NCI-H1436 (cell line): ENCODE measurements around the gene HECTD4.
"Not testable (repeated sequence)": the region's sequence is repeated elsewhere in the genome, so short reads cannot be mapped to it uniquely, and the experiment has no call there.

Experiments used
- DNase-seq: peaks from one replicate; lab custom pipeline; 2025; lab: John Stamatoyannopoulos, UW

Gene HECTD4

GRCh38 chr12:112159146-112159541 is 223.1 kb downstream of the HECTD4 start:
- DNase-seq: no peak

- not testable (repeated sequence) for DNase-seq
These were observed 223.6 kb downstream of the HECTD4 start for GRCh38 chr12:112158461-112159145.

- DNase-seq: no peak
These were observed 228.4 kb downstream of the HECTD4 start for GRCh38 chr12:112153893-112154219.

- DNase-seq: no peak
These were observed 228.9 kb downstream of the HECTD4 start for GRCh38 chr12:112153181-112153892.

GRCh38 chr12:112151766-112152541 is 230.3 kb downstream of the HECTD4 start:
- DNase-seq: no peak

- DNase-seq: no peak
These were observed 232.6 kb downstream of the HECTD4 start for GRCh38 chr12:112149596-112149995.

GRCh38 chr12:112148031-112148513 is 234.2 kb downstream of the HECTD4 start:
- DNase-seq: no peak

- DNase-seq: no peak
These were observed 236.1 kb downstream of the HECTD4 start for GRCh38 chr12:112146123-112146522.

GRCh38 chr12:112140728-112141127 is 241.5 kb downstream of the HECTD4 start:
- DNase-seq: no peak

- no peak for DNase-seq
These were observed 247.5 kb downstream of the HECTD4 start for GRCh38 chr12:112134731-112135130.

- DNase-seq: no peak
These were observed 248.8 kb downstream of the HECTD4 start for GRCh38 chr12:112133418-112133817.

GRCh38 chr12:112131686-112132085 is 250.5 kb downstream of the HECTD4 start:
- no peak for DNase-seq

- no peak for DNase-seq
These were observed 251.7 kb downstream of the HECTD4 start for GRCh38 chr12:112130441-112130998.

GRCh38 chr12:112126911-112127310 is 255.3 kb downstream of the HECTD4 start:
- no peak for DNase-seq

GRCh38 chr12:112126000-112126438 is 256.2 kb downstream of the HECTD4 start:
- DNase-seq: no peak

GRCh38 chr12:112125250-112125999 is 256.8 kb downstream of the HECTD4 start, which contains the start of gene TRAFD1:
TRAFD1 (plus strand) TSS chr12:112125560; CDS start chr12:112130523, 4,963 bp downstream.
- DNase-seq: peak; percentile 95

GRCh38 chr12:112124918-112125249 is 257.3 kb downstream of the HECTD4 start:
- no peak for DNase-seq

- no peak for DNase-seq
These were observed 259.2 kb downstream of the HECTD4 start for GRCh38 chr12:112122823-112123690.

- no peak for DNase-seq
These were observed 260.3 kb downstream of the HECTD4 start for GRCh38 chr12:112121780-112122565.

- DNase-seq: no peak
These were observed 264.5 kb downstream of the HECTD4 start for GRCh38 chr12:112117685-112118084.
